NCI-H1417 treated with DMSO at 0.1 percent for 48 hours (cell line): ENCODE measurements around the gene THSD7A.

Source experiments
- DNase-seq: peaks from one replicate; lab custom pipeline; 2025; lab: John Stamatoyannopoulos, UW

The THSD7A gene

GRCh38 chr7:11410656-11411644 is 421.0 kb downstream of the THSD7A start:
- no peak for DNase-seq

GRCh38 chr7:11404355-11404754 is 427.6 kb downstream of the THSD7A start:
- no peak for DNase-seq

DNA sequence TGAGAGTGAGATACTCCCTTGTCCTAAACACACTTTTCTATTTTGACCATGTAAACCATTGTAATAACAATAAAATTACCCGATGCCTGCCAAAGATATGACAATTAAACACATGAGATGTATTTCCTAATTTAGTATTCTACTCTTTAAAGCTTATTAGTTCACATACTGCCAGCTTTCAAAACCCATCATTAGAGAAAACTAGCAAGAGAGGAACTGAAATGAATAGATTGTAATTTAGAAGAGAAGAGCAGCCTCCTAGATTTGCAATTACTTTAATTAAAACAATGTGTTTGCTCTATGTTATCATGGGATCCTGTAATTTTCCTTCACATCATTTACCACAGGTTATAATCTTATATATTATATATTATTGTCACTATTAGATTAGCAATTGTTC is 428.2 kb downstream of the THSD7A start:
- no peak for DNase-seq

DNA sequence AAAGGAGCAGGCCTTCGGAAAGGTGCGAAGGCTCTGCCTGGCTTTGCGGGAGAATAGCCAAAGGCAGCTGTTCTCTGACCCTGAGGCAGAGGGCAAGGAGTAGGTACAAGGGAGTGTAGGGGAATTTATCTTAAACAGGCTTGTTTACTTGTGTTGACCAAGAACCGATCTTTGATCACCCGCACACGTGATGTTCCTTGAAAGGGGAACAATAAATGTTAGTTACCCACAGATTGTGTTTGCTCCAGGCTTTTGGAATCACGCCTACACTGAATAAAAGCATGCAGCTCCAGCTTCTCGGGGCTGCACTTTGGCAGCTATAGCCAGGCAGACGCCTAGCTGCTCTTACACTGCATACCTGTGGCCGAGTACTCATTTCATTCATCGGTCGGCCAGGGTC is 437.6 kb downstream of the THSD7A start:
- no peak for DNase-seq

- DNase-seq, result no peak
Observed at GRCh38 chr7:11379641-11380040, 452.4 kb downstream of the THSD7A start.

DNA sequence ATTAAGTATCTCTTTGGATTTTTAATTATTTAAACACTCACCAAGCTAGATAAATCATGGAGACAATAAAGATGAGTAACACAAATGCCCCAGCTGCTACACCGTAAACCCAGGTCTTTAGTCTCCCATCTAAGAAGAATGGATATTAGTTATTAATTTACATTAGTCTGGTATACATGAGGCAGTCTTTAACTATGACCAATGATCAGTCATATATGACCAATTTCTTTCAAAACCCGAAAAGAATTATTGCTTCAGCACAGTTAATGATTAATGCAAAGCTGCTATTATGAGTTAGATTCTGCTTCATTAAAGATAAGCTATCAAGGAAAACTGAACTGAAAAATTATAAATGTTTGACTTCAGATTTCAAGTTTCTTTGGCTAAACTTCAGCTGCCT is 455.5 kb downstream of the THSD7A start:
- DNase-seq, result no peak

GRCh38 chr7:11374629-11375028 is 457.4 kb downstream of the THSD7A start:
- DNase-seq, result no peak

DNA sequence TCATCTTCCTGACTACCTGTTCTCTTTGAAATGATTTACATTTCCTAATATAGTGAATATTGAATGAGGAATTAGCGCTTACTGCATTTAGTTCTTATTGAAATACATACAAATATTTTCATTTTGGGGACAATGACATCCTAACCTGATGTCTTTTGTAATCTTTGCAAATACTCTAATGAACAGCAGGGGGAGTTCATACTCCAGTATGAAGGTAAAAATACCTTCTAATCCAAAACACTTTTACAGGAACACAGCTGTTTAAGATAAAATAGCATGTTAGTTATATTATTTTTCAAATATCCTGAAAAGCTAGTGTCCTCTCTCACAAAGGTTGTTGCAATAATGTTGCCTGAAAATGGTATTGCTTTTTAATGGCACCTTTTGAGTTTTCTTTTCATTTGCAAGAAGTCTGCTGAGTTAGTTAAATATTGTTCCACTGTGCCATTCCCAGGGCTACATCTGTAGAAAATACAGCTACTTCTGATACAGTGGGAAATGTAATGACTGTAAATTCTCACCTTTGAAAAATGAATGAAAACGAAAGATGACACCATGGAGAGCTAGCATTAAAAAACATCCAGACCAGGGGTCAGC is 458.4 kb downstream of the THSD7A start:
- no peak for DNase-seq

DNA sequence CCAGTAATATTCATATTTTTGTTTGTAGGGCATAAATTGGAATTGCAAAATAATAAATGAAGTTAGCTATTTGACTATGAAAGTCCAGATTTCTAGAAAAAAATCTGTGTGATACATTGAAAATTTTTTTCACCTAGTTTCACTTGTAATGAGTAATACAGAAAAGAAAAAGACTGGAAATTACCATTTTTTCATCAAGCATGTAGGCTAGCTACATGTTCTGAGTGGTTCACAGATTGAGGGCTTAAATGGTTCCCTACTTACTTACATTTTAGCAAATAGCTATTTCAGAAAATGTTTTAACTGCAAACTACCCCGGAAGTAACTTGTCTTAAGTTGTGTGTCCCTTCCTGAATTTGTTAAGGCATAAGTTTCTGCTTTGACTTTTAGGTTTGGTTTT is 462.3 kb downstream of the THSD7A start:
- DNase-seq, result no peak

GRCh38 chr7:11366118-11366517 is 465.9 kb downstream of the THSD7A start:
- no peak for DNase-seq

DNA sequence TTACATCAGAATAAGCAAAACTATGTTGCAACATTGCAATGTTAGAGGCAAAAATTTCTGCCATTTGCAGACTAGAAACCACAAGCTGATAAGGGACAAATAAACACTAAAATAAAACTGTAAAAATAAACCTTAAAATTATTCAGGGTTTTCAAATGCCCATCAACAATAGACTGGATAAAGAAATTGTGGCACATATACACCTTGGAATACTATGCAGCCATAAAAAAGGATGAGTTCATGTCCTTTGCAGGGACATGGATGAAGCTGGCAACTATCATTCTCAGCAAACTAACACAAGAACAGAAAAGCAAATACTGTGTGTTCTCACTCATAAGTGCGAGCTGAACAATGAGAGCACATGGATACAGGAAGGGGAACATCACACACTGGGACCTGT is 473.4 kb downstream of the THSD7A start:
- no peak for DNase-seq

DNA sequence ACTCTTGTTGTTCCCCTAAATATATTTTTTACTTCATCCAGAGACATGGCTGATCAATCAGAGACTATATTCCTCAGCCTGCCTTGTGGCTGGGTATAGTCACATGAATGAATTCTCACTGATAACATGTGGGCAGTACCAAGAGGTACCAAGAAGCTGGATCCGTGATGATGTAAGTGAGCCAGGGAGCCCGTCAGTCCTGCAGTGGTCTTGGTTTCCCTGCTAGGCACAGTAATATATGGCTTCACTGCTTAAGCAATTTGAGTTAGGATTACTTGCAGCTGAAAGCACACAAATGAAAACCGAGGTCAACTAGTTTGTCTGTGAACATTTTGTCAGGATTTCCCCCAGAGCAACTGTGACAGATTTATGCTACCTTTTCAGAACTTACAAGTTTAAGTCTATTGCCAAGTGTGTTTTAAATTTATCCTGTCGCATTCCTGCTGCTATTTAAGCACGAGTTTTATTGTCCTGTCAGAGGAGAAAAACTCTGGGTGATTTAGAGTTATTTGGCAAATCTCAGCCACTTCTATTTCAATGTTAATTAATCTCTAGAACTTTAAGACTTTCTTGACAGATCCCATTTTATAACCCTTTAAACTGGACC is 476.5 kb downstream of the THSD7A start:
- DNase-seq, result no peak

DNA sequence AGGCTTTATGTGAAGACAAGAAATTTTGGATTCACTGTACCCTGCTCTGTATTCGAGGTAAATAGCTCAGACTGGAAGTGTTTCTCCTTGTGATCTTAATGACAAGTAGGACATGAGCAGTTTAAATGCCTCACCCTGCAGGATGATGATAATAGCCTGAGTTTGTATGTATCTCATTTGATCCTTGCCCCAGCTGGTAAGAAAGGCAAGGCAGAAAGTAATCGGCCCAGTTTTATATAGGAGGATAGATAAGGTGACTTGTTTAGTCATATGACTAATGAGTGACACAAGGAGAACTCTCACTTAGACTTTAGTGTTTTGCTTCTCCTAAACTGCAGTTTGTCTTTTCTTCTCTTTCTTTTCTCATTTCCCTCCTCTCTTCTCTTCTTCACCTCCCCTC is 485.7 kb downstream of the THSD7A start:
- DNase-seq, result no peak

DNA sequence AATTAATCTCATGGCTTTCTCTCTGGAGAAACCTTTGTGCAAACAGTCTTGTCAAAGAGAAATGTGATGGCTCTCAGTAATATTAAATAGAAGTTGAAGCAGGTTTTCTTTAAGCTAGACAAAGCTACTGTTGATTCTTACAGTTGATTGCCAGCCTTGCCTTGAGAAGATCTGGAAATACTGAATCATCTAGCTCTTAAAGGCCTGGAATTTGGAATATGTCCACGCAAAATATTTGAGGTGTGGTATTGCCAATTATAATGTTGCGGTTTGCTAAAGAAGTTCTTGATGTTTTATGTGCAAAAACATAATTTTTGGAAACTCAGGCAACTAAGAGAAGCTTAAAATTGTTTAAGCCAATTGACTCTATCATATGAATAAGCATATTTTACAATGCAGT is 486.4 kb downstream of the THSD7A start:
- no peak for DNase-seq

- peak; percentile 39 for DNase-seq
Observed at GRCh38 chr7:11343818-11344413, 488.1 kb downstream of the THSD7A start.

DNA sequence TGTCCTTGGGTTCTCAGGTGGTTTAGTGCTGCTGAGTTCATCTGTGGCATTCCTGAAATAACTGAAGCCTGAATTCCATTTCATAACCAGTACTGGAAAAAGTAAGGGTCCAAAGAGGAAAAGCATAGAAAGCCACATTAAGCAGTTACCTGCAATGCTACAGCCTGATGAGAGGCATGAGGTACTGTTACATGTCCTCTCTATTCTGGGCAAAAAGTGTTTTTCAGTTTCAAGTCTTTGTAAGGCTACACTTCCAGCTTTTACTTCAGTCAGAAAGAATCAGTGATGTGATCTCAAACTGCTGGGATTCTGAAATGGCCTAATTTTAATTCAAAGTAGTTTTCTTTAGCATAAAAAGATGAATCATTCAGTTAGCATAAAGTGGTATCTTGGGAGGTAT is 488.9 kb downstream of the THSD7A start:
- DNase-seq, result no peak

DNA sequence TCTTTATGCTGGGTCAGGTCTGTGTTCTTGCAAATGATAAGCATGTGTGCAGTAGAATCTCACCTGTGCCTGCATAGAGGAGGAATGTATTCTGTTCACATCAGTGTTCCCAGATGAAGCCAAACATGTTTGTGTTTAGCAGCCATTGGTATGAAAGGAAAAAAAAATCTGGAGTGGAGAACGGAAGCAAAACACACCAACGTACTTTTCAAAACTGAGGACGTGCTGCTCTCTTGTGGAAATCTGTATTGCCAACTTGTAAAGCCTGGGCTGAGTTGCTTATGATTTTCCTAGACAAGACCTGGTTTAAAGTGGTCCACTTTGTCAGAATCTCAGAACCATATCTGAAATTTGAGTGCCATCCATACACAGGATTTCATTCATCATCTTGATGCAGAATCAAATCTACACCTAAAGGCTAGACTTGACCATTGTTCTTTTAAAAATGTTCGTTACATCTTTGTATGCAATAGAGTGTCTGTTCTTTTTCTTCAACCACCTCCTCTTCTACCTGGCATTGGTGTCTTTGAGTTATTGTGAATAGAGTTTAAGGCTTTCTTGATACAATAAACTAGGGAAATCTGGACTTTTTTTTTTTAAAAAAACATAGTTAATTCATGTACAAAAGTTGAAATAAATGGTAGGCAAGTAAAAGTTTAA is 490.6 kb downstream of the THSD7A start:
- DNase-seq, result peak; percentile 54

- DNase-seq, result no peak
Observed at GRCh38 chr7:11336432-11336831, 495.6 kb downstream of the THSD7A start.

DNA sequence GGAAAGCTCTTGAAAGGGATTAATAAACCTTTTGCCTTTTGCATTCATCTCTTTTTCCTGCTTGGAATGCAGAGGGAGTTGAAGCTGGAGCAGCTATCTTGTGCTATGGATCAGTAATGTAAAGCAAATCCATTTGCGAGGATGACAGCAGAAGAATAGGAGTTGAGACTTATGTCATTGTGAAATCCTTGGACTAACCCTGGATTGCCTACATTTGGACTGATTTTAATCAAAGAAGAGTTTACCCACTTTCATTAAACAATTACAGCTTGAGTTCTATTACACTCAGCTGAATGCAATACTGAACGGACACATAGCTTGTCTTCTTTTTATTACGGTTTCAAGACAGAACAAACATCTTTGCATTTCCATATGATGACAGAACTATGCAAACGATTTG is 496.1 kb downstream of the THSD7A start:
- no peak for DNase-seq

DNA sequence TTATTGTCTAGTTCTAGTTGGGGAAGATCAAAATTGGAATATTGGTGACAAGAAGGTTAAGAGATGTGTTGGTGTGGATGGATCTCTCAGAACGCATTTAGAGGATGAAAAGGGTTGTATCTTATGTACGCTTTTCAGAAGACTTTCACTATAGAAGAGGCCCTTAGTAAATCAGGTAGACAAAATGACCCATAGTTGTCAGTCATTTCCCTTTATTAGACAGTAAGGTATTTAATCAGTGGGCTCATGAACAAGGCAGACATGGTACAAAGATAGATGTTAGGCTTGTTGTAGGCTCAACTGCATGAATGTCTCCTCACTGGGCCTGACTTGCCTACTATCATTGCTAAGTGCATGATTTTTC is 499.2 kb downstream of the THSD7A start:
- DNase-seq, result no peak

- no peak for DNase-seq
Observed at GRCh38 chr7:11332186-11332864, 499.7 kb downstream of the THSD7A start.
